Measurements from ENCODE around the gene FAM135A. TPM values are rescaled to one million over a fixed set of nuclear protein-coding genes. Genes with fewer than 3 reads are reported as not detected.

FAM135A gene
- total and polyA plus RNA-seq, 9 of the 15 experiments (the other 6 are each of a cell fraction or from before 2014, with no cell fraction given) = 7.4 to 32.9 (median 19.2) TPM

DNA sequence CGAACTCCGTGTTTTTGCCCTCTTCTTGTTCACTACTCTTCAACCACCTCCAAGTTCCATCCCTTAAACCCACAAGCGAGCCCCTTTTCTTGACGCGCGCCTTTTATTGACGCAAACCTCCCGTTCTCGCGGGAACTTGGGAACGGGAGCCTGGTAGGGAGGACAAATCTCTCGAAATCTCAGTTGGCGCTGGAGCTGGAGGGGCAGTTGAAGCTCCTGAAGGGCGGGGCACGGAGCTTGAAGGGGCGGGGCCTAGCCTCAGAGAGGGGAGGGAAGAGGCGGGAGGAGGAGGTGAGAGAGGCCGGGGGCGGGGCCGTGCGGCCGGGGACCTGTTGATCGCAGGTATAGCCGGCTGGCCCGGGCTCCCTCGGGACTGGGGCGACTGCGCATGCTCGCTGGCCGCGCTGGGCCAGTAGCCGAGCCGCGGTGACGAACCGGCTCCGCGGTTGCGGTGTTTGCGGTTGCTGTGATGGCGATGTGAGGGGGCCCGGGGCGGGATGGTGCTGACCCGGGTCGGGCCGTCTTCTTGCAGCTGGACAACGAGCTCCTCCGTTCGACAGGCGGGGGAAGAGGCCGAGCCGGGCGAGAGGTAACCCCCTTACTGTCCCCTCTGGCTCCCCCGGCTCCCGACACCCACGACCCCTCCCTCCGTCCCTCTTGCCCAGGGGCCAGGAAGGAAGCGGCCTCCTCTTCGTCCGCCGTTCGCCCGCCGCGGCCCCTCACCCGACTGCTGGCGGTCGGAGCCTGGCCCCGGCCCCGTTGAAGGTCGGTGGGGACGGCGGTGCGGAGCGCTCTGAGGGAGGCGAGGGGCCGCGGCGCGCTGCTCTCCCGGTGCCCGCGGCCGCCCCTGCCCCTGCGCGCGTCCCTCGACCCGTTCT lies at the start of gene FAM135A (continued):
- TF ChIP-seq ZNF707 (CRISPR knock-in tag; conservative IDR thresholded peaks at IDR 0.05) (no peak), CEBPG (CRISPR knock-in tag; IDR thresholded peaks at IDR 0.05) (no peak), CEBPG (tag; conservative IDR thresholded peaks at IDR 0.05 in 1 of 2, IDR thresholded peaks at IDR 0.05 in 1 of 2) (no peak), ZNF239 (CRISPR knock-in tag; IDR thresholded peaks at IDR 0.05) (no peak), ZNF165 (CRISPR knock-in tag; IDR thresholded peaks at IDR 0.05; ENCODE audit: borderline replicate concordance) (no peak), RBM22 (IDR thresholded peaks at IDR 0.05; ENCODE audit: low read depth, low read length, poor library complexity, severe bottlenecking) (no peak), MLX (CRISPR knock-in tag; conservative IDR thresholded peaks at IDR 0.05) (0 out of 4 replicates have a peak, but pooled peaks of 1 of the 2 experiments have one; percentile 15), ZMIZ1 (IDR thresholded peaks at IDR 0.05; ENCODE audit: low read depth in 2 of 2, low read length in 2 of 2) (no peak), ZNF316 (IDR thresholded peaks at IDR 0.05) (no peak)
- TF ChIP-seq, protein P1, sequence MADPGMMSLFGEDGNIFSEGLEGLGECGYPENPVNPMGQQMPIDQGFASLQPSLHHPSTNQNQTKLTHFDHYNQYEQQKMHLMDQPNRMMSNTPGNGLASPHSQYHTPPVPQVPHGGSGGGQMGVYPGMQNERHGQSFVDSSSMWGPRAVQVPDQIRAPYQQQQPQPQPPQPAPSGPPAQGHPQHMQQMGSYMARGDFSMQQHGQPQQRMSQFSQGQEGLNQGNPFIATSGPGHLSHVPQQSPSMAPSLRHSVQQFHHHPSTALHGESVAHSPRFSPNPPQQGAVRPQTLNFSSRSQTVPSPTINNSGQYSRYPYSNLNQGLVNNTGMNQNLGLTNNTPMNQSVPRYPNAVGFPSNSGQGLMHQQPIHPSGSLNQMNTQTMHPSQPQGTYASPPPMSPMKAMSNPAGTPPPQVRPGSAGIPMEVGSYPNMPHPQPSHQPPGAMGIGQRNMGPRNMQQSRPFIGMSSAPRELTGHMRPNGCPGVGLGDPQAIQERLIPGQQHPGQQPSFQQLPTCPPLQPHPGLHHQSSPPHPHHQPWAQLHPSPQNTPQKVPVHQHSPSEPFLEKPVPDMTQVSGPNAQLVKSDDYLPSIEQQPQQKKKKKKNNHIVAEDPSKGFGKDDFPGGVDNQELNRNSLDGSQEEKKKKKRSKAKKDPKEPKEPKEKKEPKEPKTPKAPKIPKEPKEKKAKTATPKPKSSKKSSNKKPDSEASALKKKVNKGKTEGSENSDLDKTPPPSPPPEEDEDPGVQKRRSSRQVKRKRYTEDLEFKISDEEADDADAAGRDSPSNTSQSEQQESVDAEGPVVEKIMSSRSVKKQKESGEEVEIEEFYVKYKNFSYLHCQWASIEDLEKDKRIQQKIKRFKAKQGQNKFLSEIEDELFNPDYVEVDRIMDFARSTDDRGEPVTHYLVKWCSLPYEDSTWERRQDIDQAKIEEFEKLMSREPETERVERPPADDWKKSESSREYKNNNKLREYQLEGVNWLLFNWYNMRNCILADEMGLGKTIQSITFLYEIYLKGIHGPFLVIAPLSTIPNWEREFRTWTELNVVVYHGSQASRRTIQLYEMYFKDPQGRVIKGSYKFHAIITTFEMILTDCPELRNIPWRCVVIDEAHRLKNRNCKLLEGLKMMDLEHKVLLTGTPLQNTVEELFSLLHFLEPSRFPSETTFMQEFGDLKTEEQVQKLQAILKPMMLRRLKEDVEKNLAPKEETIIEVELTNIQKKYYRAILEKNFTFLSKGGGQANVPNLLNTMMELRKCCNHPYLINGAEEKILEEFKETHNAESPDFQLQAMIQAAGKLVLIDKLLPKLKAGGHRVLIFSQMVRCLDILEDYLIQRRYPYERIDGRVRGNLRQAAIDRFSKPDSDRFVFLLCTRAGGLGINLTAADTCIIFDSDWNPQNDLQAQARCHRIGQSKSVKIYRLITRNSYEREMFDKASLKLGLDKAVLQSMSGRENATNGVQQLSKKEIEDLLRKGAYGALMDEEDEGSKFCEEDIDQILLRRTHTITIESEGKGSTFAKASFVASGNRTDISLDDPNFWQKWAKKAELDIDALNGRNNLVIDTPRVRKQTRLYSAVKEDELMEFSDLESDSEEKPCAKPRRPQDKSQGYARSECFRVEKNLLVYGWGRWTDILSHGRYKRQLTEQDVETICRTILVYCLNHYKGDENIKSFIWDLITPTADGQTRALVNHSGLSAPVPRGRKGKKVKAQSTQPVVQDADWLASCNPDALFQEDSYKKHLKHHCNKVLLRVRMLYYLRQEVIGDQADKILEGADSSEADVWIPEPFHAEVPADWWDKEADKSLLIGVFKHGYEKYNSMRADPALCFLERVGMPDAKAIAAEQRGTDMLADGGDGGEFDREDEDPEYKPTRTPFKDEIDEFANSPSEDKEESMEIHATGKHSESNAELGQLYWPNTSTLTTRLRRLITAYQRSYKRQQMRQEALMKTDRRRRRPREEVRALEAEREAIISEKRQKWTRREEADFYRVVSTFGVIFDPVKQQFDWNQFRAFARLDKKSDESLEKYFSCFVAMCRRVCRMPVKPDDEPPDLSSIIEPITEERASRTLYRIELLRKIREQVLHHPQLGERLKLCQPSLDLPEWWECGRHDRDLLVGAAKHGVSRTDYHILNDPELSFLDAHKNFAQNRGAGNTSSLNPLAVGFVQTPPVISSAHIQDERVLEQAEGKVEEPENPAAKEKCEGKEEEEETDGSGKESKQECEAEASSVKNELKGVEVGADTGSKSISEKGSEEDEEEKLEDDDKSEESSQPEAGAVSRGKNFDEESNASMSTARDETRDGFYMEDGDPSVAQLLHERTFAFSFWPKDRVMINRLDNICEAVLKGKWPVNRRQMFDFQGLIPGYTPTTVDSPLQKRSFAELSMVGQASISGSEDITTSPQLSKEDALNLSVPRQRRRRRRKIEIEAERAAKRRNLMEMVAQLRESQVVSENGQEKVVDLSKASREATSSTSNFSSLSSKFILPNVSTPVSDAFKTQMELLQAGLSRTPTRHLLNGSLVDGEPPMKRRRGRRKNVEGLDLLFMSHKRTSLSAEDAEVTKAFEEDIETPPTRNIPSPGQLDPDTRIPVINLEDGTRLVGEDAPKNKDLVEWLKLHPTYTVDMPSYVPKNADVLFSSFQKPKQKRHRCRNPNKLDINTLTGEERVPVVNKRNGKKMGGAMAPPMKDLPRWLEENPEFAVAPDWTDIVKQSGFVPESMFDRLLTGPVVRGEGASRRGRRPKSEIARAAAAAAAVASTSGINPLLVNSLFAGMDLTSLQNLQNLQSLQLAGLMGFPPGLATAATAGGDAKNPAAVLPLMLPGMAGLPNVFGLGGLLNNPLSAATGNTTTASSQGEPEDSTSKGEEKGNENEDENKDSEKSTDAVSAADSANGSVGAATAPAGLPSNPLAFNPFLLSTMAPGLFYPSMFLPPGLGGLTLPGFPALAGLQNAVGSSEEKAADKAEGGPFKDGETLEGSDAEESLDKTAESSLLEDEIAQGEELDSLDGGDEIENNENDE (IDR thresholded peaks at IDR 0.05; ENCODE audit: low read depth, low read length) = no peak
